ENCODE measurements around the gene MAST3.

Gene MAST3

GRCh38 chr19:18167011-18167410 lies 69.4 kb downstream of the MAST3 start:
- no peak overlapping the region for H3K4me2 ChIP-seq (ENCODE audit: low read length)

GRCh38 chr19:18167975-18168645 lies 70.5 kb downstream of the MAST3 start:
- Histone ChIP-seq H3K36me3 (ENCODE audit: control insufficient read depth, insufficient read depth, low read length) (no peaks in the 10 kb centered on the region), H3K9me3 (ENCODE audit: control insufficient read depth, low read length) (no peaks in the 10 kb centered on the region), H3K27ac (no peak overlapping the region)

More at GRCh38 chr19:18167011-18167410, 69.4 kb downstream of the MAST3 start:
- no peak overlapping the region for H3K9ac ChIP-seq
- TF ChIP-seq, protein P1, sequence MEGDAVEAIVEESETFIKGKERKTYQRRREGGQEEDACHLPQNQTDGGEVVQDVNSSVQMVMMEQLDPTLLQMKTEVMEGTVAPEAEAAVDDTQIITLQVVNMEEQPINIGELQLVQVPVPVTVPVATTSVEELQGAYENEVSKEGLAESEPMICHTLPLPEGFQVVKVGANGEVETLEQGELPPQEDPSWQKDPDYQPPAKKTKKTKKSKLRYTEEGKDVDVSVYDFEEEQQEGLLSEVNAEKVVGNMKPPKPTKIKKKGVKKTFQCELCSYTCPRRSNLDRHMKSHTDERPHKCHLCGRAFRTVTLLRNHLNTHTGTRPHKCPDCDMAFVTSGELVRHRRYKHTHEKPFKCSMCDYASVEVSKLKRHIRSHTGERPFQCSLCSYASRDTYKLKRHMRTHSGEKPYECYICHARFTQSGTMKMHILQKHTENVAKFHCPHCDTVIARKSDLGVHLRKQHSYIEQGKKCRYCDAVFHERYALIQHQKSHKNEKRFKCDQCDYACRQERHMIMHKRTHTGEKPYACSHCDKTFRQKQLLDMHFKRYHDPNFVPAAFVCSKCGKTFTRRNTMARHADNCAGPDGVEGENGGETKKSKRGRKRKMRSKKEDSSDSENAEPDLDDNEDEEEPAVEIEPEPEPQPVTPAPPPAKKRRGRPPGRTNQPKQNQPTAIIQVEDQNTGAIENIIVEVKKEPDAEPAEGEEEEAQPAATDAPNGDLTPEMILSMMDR (IDR thresholded peaks at IDR 0.05), result no peak
- no peak overlapping the region for H3K4me3 ChIP-seq (ENCODE audit: low read depth, low read length)
- H2AFZ ChIP-seq, result no peak overlapping the region
- H3K79me2 ChIP-seq, result peaks cover 2% of the 10 kb centered on the region
- H3K27me3 ChIP-seq (ENCODE audit: control insufficient read depth, insufficient read depth, low read length), result no peaks in the 10 kb centered on the region
- no peak overlapping the region for H3K27ac ChIP-seq
- no peaks in the 10 kb centered on the region for H3K9me3 ChIP-seq (ENCODE audit: control insufficient read depth, low read length)
- no peaks in the 10 kb centered on the region for H3K4me1 ChIP-seq
- H3K36me3 ChIP-seq (ENCODE audit: control insufficient read depth, insufficient read depth, low read length), result no peaks in the 10 kb centered on the region

GRCh38 chr19:18168673-18169381 lies 71.2 kb downstream of the MAST3 start:
- H3K36me3 ChIP-seq (ENCODE audit: control insufficient read depth, insufficient read depth, low read length), result no peaks in the 10 kb centered on the region
- H3K4me2 ChIP-seq (ENCODE audit: low read length), result no peak overlapping the region
- H3K4me1 ChIP-seq, result peaks cover 5% of the 10 kb centered on the region
- TF ChIP-seq, protein P1 (IDR thresholded peaks at IDR 0.05), result no peak
- H3K9me3 ChIP-seq (ENCODE audit: control insufficient read depth, low read length), result no peaks in the 10 kb centered on the region
- no peak overlapping the region for H3K9ac ChIP-seq
- H2AFZ ChIP-seq, result no peak overlapping the region
- no peak overlapping the region for H3K27ac ChIP-seq
- H3K79me2 ChIP-seq, result no peaks in the 10 kb centered on the region
- H3K27me3 ChIP-seq (ENCODE audit: control insufficient read depth, insufficient read depth, low read length), result no peaks in the 10 kb centered on the region
- no peak overlapping the region for H3K4me3 ChIP-seq (ENCODE audit: low read depth, low read length)

More at GRCh38 chr19:18167975-18168645, 70.5 kb downstream of the MAST3 start:
- Histone ChIP-seq H3K4me1 (peaks cover 2% of the 10 kb centered on the region), H3K27me3 (ENCODE audit: control insufficient read depth, insufficient read depth, low read length) (no peaks in the 10 kb centered on the region), H2AFZ (no peak overlapping the region), H3K9ac (no peak overlapping the region), H3K79me2 (no peaks in the 10 kb centered on the region), H3K4me2 (ENCODE audit: low read length) (no peak overlapping the region), H3K4me3 (ENCODE audit: low read depth, low read length) (no peak overlapping the region)
- TF ChIP-seq, protein P1 (IDR thresholded peaks at IDR 0.05), result peak; percentile 78

GRCh38 chr19:18170714-18171255 lies 73.2 kb downstream of the MAST3 start:
- H3K4me3 ChIP-seq (ENCODE audit: low read depth, low read length), result no peak overlapping the region
- no peak overlapping the region for H3K27ac ChIP-seq
- no peaks in the 10 kb centered on the region for H3K79me2 ChIP-seq
- no peaks in the 10 kb centered on the region for H3K9me3 ChIP-seq (ENCODE audit: control insufficient read depth, low read length)
- peaks cover 8% of the 10 kb centered on the region for H3K4me1 ChIP-seq
- no peaks in the 10 kb centered on the region for H3K36me3 ChIP-seq (ENCODE audit: control insufficient read depth, insufficient read depth, low read length)
- TF ChIP-seq, protein P1 (IDR thresholded peaks at IDR 0.05), result no peak
- H3K27me3 ChIP-seq (ENCODE audit: control insufficient read depth, insufficient read depth, low read length), result no peaks in the 10 kb centered on the region
- H2AFZ ChIP-seq, result no peak overlapping the region
- no peak overlapping the region for H3K4me2 ChIP-seq (ENCODE audit: low read length)
- H3K9ac ChIP-seq, result no peak overlapping the region

Measured in parathyroid adenoma (tissue), 2 donors.